Duodenal mucosa (tissue), 2 donors: ENCODE results near the gene CABP4.
"Not testable (repeated sequence)": the region's sequence is repeated elsewhere in the genome, so short reads cannot be mapped to it uniquely, and the experiment has no call there.

ENCODE experiments used
- H3K27ac ChIP-seq: one replicate; pipeline ENCODE4 v1.7.0; 2013; ENCODE audit warnings: low read depth, low read length
- H3K27me3 ChIP-seq, 2 donors: one replicate each; pipeline ENCODE4 v1.7.0; 2013; ENCODE audit warnings: low read length in 2 of 2, control low read depth in 1 of 2; ENCODE audit not compliant: insufficient read depth in 2 of 2, control insufficient read depth in 1 of 2
- H3K36me3 ChIP-seq, 2 donors: one replicate each; pipeline ENCODE4 v1.7.0; 2013; ENCODE audit warnings: low read length in 2 of 2, control low read depth in 1 of 2; ENCODE audit not compliant: insufficient read depth in 2 of 2, control insufficient read depth in 1 of 2
- H3K4me1 ChIP-seq, 2 donors: one replicate each; pipeline ENCODE4 v1.7.0; 2013; ENCODE audit warnings: low read length in 2 of 2, control low read depth in 1 of 2; ENCODE audit not compliant: insufficient read depth in 2 of 2, control insufficient read depth in 1 of 2
- H3K4me3 ChIP-seq, 2 donors: one replicate each; pipeline ENCODE4 v1.7.0; 2013; ENCODE audit warnings: low read length in 2 of 2, low read depth in 1 of 2
- H3K9ac ChIP-seq, 2 donors: one replicate each; pipeline ENCODE4 v1.7.0; 2013; ENCODE audit warnings: low read length in 2 of 2, low read depth in 1 of 2
- H3K9me3 ChIP-seq, 2 donors: one replicate each; pipeline ENCODE4 v1.7.0; 2013; ENCODE audit warnings: low read length in 2 of 2, control low read depth in 1 of 2; ENCODE audit not compliant: control insufficient read depth in 1 of 2

CABP4 gene

GRCh38 chr11:67456068-67456705 is 1.0 kb downstream of the CABP4 start:
- Histone ChIP-seq H3K9ac (no peak overlapping the region), H3K36me3 (no peaks in the 10 kb centered on the region), H3K27ac (no peak overlapping the region), H3K4me1 (peaks cover 0 to 3% of the 10 kb centered on the region in 2 donors), H3K9me3 (no peaks in the 10 kb centered on the region), H3K27me3 (no peaks in the 10 kb centered on the region), H3K4me3 (no peak overlapping the region)

DNA sequence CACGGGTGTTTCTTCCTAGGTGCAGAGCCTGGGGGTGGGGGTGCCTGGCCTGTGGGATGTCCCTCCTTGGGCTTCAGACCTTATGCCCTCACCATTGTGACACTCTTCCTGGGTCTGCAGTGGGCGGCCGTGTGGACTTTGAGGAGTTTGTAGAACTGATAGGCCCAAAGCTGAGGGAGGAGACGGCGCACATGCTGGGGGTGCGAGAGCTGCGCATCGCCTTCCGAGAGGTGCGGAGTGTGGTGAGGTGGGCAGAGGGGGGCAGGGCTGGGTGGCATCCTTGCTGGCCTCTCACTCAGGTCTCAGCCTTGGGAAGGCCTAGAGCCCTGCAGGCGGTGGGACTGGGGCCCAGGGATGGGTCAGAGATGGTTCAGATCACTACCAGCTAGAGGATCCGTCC is 2.3 kb downstream of the CABP4 start:
- no peak overlapping the region for H3K4me3 ChIP-seq
- no peaks in the 10 kb centered on the region for H3K4me1 ChIP-seq
- no peaks in the 10 kb centered on the region for H3K36me3 ChIP-seq
- no peaks in the 10 kb centered on the region for H3K9me3 ChIP-seq
- no peaks in the 10 kb centered on the region for H3K27me3 ChIP-seq
- H3K27ac ChIP-seq, result no peak overlapping the region
- no peak overlapping the region for H3K9ac ChIP-seq

DNA sequence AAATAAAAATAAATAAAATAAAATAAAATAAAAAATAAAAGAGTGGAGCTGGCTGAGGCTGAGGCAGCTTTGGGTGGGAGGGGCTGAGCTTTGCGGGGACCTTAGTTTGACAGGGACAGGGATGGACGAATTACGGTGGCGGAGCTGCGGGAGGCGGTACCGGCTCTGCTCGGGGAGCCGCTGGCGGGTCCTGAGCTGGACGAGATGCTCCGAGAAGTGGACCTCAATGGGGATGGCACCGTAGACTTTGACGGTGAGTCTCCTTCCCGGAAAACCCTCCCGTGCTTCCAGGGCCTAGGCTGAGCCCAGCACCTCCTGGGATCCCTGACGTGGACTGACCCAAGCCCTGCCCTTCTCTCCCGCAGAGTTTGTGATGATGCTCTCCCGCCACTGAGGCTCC is 3.1 kb downstream of the CABP4 start:
- Histone ChIP-seq H3K4me1 (peaks cover 0 to 2% of the 10 kb centered on the region in 2 donors), H3K27ac (no peak overlapping the region), H3K4me3 (no peak overlapping the region)

GRCh38 chr11:67463186-67463585 is 8.0 kb downstream of the CABP4 start:
- H3K9me3 ChIP-seq, result no peaks in the 10 kb centered on the region
- no peak overlapping the region for H3K9ac ChIP-seq
- peaks cover 0 to 3% of the 10 kb centered on the region in 2 donors for H3K36me3 ChIP-seq
- no peaks in the 10 kb centered on the region for H3K27me3 ChIP-seq
- no peak overlapping the region for H3K4me3 ChIP-seq
- H3K27ac ChIP-seq, result no peak overlapping the region
- H3K4me1 ChIP-seq, result peaks cover 23 to 24% of the 10 kb centered on the region in 2 donors

More for the DNA sequence above, 3.1 kb downstream of the CABP4 start:
- H3K9me3 ChIP-seq, result no peaks in the 10 kb centered on the region
- no peaks in the 10 kb centered on the region for H3K27me3 ChIP-seq
- no peaks in the 10 kb centered on the region for H3K36me3 ChIP-seq
- no peak overlapping the region for H3K9ac ChIP-seq

DNA sequence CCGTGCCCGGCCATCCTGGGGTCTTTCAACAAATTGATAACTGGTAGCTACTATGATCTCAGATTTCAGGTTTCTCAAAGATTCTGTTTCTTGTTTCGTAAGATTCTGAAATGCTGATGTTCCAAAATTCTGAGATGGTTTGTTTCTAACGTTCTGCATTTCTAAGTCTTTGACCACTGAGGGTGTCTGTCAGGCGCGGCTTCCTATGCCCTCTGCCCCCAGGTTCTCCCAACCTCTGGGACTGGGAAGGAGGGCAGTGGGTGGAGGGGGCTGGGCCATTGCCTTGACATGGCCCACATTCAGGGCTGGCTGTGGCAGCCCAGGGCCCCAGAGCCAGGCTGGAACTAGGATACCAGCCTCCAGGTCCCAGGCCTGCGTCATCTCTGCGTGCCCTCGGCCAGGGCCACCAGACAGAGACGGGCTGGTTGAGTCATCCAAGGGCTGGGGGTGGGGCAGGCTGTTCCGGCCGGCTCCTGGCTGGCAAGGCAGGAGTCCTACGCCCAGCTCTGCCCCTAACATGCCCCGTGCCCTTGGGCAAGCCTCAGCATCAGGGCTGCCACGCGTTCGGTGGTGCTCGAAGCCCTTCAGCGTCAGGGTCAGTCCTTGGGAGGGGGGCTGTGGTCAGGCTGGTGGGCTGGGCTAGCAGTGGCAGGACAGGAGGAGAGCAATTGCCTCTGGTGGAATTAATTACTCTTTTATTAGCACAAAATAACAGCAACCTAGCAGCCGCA is 8.7 kb downstream of the CABP4 start:
- no peaks in the 10 kb centered on the region for H3K27me3 ChIP-seq
- H3K4me1 ChIP-seq, result peaks cover 26 to 27% of the 10 kb centered on the region in 2 donors
- H3K27ac ChIP-seq, result peak overlapping the region; percentile 89
- peak overlapping the region; percentile 63 to 66 for H3K4me3 ChIP-seq
- H3K9ac ChIP-seq, result peak overlapping the region; percentile 80 to 96
- H3K36me3 ChIP-seq, result peaks cover 0 to 3% of the 10 kb centered on the region in 2 donors
- H3K9me3 ChIP-seq, result no peaks in the 10 kb centered on the region

DNA sequence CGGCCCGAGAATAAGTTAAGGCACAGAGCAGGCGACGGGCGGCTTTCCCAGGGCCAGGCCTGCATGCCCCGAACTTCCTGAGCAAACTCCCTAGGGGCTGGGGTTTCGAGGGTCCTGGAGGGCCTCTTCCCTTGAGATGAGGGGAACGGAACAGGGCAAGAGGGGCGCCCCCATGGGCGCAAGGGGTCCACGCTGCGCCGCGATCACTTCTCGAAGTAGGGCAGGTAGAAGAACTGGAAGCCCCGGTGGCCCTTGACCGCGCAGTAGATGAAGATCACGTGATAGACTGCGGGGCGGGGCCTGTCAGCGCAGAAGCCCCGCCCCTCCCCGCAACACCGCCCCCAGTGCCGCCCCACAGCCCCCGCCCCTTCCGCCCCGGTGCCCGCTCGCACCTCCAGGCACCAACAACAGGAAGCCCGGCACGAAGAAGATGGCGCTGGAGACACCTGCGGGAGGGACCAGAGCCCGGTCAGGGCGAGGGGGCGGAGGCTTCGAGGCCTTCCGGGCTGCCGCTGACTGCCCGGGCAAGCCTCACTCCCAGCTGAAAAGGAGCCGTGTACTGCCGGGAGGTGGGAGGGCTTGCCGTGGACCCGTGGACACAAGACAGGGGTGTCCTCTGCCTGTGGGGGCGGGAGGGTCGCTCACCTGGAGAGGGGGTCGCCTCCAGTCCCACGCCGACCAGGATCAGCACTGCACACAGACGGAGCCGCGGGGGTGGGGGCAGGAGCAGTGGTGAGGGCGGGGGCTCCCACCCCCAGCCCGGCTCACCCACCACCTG is 9.4 kb downstream of the CABP4 start:
- H3K27me3 ChIP-seq, result no peaks in the 10 kb centered on the region
- H3K27ac ChIP-seq, result peak overlapping the region; percentile 95
- H3K9me3 ChIP-seq, result no peaks in the 10 kb centered on the region
- H3K36me3 ChIP-seq, result peaks cover 0 to 3% of the 10 kb centered on the region in 2 donors
- peak overlapping the region; percentile 80 to 96 for H3K9ac ChIP-seq
- peaks cover 26 to 29% of the 10 kb centered on the region in 2 donors for H3K4me1 ChIP-seq
- peak overlapping the region; percentile 69 to 88 for H3K4me3 ChIP-seq

DNA sequence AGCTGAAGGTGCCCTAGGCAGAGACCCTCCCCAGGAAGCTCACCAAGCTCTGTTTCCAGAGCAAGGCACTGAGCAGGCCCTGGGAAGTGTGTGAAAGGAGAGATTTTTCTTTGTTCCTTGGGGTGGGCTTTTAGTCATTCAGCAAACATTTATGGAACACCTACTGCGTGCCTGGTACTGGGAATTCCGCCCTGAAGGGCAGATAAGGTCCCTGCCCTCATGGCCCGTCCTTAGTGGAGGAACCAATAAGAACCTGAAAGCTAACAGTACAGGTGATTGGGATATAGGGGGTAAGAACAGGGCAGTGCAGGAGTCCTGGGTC is 10.0 kb downstream of the CABP4 start:
- H3K36me3 ChIP-seq, result peaks cover 0 to 3% of the 10 kb centered on the region in 2 donors
- H3K4me1 ChIP-seq, result peaks cover 26 to 30% of the 10 kb centered on the region in 2 donors
- peak overlapping the region; percentile 69 to 88 for H3K4me3 ChIP-seq
- no peaks in the 10 kb centered on the region for H3K27me3 ChIP-seq
- H3K27ac ChIP-seq, result peak overlapping the region; percentile 95
- peak overlapping the region; percentile 65 to 96 for H3K9ac ChIP-seq
- H3K9me3 ChIP-seq, result no peaks in the 10 kb centered on the region

- H3K36me3 ChIP-seq, H3K27ac ChIP-seq, H3K9me3 ChIP-seq, H3K27me3 ChIP-seq: not testable (repeated sequence)
- Histone ChIP-seq H3K4me1 (peaks cover 26 to 30% of the 10 kb centered on the region in 2 donors), H3K4me3 (peak overlapping the region; percentile 69 to 88), H3K9ac (peak overlapping the region; percentile 65 to 96)
Observed at GRCh38 chr11:67465530-67465929, 10.4 kb downstream of the CABP4 start.

GRCh38 chr11:67466367-67466766 is 11.2 kb downstream of the CABP4 start:
- no peak overlapping the region for H3K27ac ChIP-seq
- H3K9ac ChIP-seq, result peak overlapping the region in 1 of 2 donors; percentile 78
- no peaks in the 10 kb centered on the region for H3K9me3 ChIP-seq
- no peaks in the 10 kb centered on the region for H3K27me3 ChIP-seq
- H3K36me3 ChIP-seq, result peaks cover 0 to 3% of the 10 kb centered on the region in 2 donors
- H3K4me3 ChIP-seq, result no peak overlapping the region
- peaks cover 26 to 30% of the 10 kb centered on the region in 2 donors for H3K4me1 ChIP-seq
